ENCODE measurements around the gene SMIM45.

The SMIM45 gene

GRCh38 chr22:41917903-41918791 lies 33.8 kb upstream of the SMIM45 start:
- peak; percentile 63 for DNase-seq
- Histone ChIP-seq H3K4me2 (ENCODE audit: low read length) (peak overlapping the region; percentile 48), H3K9ac (ENCODE audit: low read length) (no peak overlapping the region), H3K79me2 (ENCODE audit: low read length) (no peaks in the 10 kb centered on the region), H3K4me1 (ENCODE audit: insufficient read depth, low read length) (peaks cover 6% of the 10 kb centered on the region), H3K27me3 (ENCODE audit: low read length) (no peaks in the 10 kb centered on the region), H3K36me3 (ENCODE audit: low read depth, low read length) (no peaks in the 10 kb centered on the region), H4K20me1 (ENCODE audit: low read length) (no peaks in the 10 kb centered on the region), H3F3A (ENCODE audit: low read length, unreplicated experiment) (no peaks in the 10 kb centered on the region), H3K9me2 (replicated peaks; ENCODE audit: low read length) (no peaks in the 10 kb centered on the region), H3K27ac (ENCODE audit: low read length) (no peak overlapping the region), H3K9me3 (ENCODE audit: low read length) (no peaks in the 10 kb centered on the region), H2AFZ (ENCODE audit: low read length) (no peak overlapping the region), H3K4me3 (ENCODE audit: low read length) (no peak overlapping the region)
- peak; percentile 64 for ATAC-seq
- ChIA-PET CTCF (no interaction called here), POLR2A (ENCODE audit: unreplicated experiment) (no interaction called here)
- intact Hi-C loops (cut with micrococcal nuclease), result no loop called here
- no TSS peak for BruUV-seq (replicated peaks)
- TF ChIP-seq CTCF (conservative IDR thresholded peaks at IDR 0.05; ENCODE audit: low read depth, low read length) (no peak), EZH2 (IDR thresholded peaks at IDR 0.05; ENCODE audit: low read length, unreplicated experiment) (no peak)

GRCh38 chr22:41919357-41920224 lies 32.4 kb upstream of the SMIM45 start:
- TF ChIP-seq EZH2phosphoT487 (IDR thresholded peaks at IDR 0.05; ENCODE audit: borderline replicate concordance, low read length) (no peak), EZH2 (IDR thresholded peaks at IDR 0.05; ENCODE audit: low read length, unreplicated experiment) (no peak), CTCF (conservative IDR thresholded peaks at IDR 0.05; ENCODE audit: low read depth, low read length) (no peak)
- Histone ChIP-seq H3K4me2 (ENCODE audit: low read length) (no peak overlapping the region), H3K36me3 (ENCODE audit: low read depth, low read length) (no peaks in the 10 kb centered on the region), H4K20me1 (ENCODE audit: low read length) (no peaks in the 10 kb centered on the region), H3K27ac (ENCODE audit: low read length) (no peak overlapping the region), H3K79me2 (ENCODE audit: low read length) (no peaks in the 10 kb centered on the region), H3K9me3 (ENCODE audit: low read length) (no peaks in the 10 kb centered on the region), H3F3A (ENCODE audit: low read length, unreplicated experiment) (no peaks in the 10 kb centered on the region), H3K9me2 (replicated peaks; ENCODE audit: low read length) (no peaks in the 10 kb centered on the region), H3K27me3 (ENCODE audit: low read length) (no peaks in the 10 kb centered on the region), H3K9ac (ENCODE audit: low read length) (no peak overlapping the region), H3K4me1 (ENCODE audit: insufficient read depth, low read length) (peaks cover 6% of the 10 kb centered on the region), H2AFZ (ENCODE audit: low read length) (no peak overlapping the region), H3K4me3 (ENCODE audit: low read length) (no peak overlapping the region)
- intact Hi-C loops (cut with micrococcal nuclease), result no loop called here
- no peak for DNase-seq
- ChIA-PET POLR2A (ENCODE audit: unreplicated experiment) (no interaction called here), CTCF (no interaction called here)
- no peak for ATAC-seq
- no TSS peak for BruUV-seq (replicated peaks)

Data from PC-3 (cell line).